ENCODE results near the gene THAP7. TPM values are rescaled to one million over a fixed set of nuclear protein-coding genes. Genes with fewer than 3 reads are reported as not detected.
A peak's percentile ranks its signal among the peaks of the same experiment; 100 is the strongest.

Gene THAP7
- total and polyA plus RNA-seq, 9 of the 15 experiments (the other 6 are each of a cell fraction or from before 2014, with no cell fraction given), result 7.9 to 263 (median 84.1) TPM

- TF ChIP-seq HES1 (IDR thresholded peaks at IDR 0.05; ENCODE audit: low read depth) (no peak), SRSF3 (IDR thresholded peaks at IDR 0.05; ENCODE audit: insufficient read depth, low read length) (no peak), MCM5 (IDR thresholded peaks at IDR 0.05; ENCODE audit: low read depth) (no peak), RNF219 (CRISPR knock-in tag; IDR thresholded peaks at IDR 0.05) (peak; percentile 14; the same call in 1 of the 2 replicates), POLR2B (IDR thresholded peaks at IDR 0.05; ENCODE audit: low read depth, partially characterized antibody) (no peak), TCF7 (IDR thresholded peaks at IDR 0.05; ENCODE audit: borderline replicate concordance) (no peak), MTA3 (IDR thresholded peaks at IDR 0.05; ENCODE audit: borderline replicate concordance) (no peak), LEF1 (IDR thresholded peaks at IDR 0.05) (no peak), DNMT1 (IDR thresholded peaks at IDR 0.05) (no peak), RREB1 (CRISPR knock-in tag; IDR thresholded peaks at IDR 0.05) (0 out of 2 replicates have a peak, but pooled peaks have one; percentile 0), HBP1 (CRISPR knock-in tag; IDR thresholded peaks at IDR 0.05) (no peak), TOE1 (IDR thresholded peaks at IDR 0.05; ENCODE audit: borderline replicate concordance) (no peak), TOE1 (CRISPR knock-in tag; IDR thresholded peaks at IDR 0.05; ENCODE audit: borderline replicate concordance, low read depth) (no peak), PTRF (tag; IDR thresholded peaks at IDR 0.05) (no peak), KLF13 (tag; IDR thresholded peaks at IDR 0.05; ENCODE audit: borderline replicate concordance, low read depth) (peak; percentile 64; the same call in 1 of the 2 replicates), TCF3 (CRISPR knock-in tag; IDR thresholded peaks at IDR 0.05) (no peak)
Observed at GRCh38 chr22:21000207-21000986, 1.5 kb downstream of the THAP7 start (continued).
